ENCODE data around the gene LRTM2. TPM values are rescaled to one million over a fixed set of nuclear protein-coding genes. Genes with fewer than 3 reads are reported as not detected.

LRTM2 gene
- under 1 TPM in 1 of 4 donors, not detected in 3; 0.41 TPM for total RNA-seq
- polyA plus RNA-seq = under 1 TPM in 1 of 3 donors, not detected in 2; 0.09 TPM

DNA sequence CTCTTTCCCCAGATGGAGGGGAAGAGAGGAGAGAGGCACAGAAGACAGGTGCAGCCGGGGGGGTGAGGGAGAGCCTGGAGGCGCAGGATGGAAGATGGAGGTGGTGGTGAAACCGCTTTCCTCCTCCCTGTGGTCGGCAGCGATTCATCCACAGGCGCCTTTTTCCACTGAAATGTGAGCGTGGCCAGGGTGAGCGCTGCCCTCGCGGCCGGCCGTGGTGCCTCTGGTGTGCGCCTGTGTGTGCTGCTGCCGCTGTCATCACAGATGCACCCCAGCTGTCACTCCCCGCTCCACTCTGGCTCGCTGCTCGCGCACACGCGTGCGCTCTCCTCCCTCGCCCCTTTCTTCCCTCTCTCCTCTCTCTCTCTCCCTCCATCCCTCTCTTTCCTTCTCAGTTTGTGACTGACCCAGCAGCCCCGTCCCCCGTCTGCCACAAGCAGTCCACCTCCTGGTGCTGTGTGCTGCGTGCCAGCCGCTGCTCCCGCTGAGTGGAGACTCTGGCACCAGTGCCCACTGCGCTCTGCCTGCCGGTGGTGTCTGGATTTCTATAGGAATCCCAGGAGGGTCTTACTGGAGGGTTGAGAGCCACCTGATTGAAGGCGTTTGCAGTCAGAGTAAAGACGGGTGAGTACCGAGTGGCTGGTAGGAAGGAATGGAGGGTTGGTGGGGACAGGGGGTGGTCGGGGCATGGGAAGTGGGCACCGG lies at the start of gene LRTM2:
Gene LRTM2 (plus strand): TSS at position 375 of the 705 bp plus-strand sequence. CDS start 7,584 bp downstream, outside the sequence.
- no peak within 1 kb of the TSS for H3K4me3 ChIP-seq
- H3K27ac ChIP-seq = no peak within 1 kb of the TSS
- TF ChIP-seq, protein P1, sequence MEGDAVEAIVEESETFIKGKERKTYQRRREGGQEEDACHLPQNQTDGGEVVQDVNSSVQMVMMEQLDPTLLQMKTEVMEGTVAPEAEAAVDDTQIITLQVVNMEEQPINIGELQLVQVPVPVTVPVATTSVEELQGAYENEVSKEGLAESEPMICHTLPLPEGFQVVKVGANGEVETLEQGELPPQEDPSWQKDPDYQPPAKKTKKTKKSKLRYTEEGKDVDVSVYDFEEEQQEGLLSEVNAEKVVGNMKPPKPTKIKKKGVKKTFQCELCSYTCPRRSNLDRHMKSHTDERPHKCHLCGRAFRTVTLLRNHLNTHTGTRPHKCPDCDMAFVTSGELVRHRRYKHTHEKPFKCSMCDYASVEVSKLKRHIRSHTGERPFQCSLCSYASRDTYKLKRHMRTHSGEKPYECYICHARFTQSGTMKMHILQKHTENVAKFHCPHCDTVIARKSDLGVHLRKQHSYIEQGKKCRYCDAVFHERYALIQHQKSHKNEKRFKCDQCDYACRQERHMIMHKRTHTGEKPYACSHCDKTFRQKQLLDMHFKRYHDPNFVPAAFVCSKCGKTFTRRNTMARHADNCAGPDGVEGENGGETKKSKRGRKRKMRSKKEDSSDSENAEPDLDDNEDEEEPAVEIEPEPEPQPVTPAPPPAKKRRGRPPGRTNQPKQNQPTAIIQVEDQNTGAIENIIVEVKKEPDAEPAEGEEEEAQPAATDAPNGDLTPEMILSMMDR (IDR thresholded peaks at IDR 0.05) = no peak
- TF ChIP-seq POLR2A (IDR thresholded peaks at IDR 0.05) (no peak), POLR2AphosphoS5 (IDR thresholded peaks at IDR 0.05) (no peak), EP300 (IDR thresholded peaks at IDR 0.05) (no peak)
- DNase-seq = no peak
- peaks cover 0 to 9% (median 7%) of the 10 kb centered on the region in 4 donors for H3K4me1 ChIP-seq
- 17 to 32% methylated on average over 34 of the region's 34 CpGs for WGBS, 2 donors
- no peaks in the 10 kb centered on the region for H3K36me3 ChIP-seq
- H3K9me3 ChIP-seq = no peaks in the 10 kb centered on the region
- intact Hi-C loops (cut with DNase I) = no loop called here
- H3K27me3 ChIP-seq = peaks cover 15 to 47% (median 32%) of the 10 kb centered on the region in 3 donors

DNA sequence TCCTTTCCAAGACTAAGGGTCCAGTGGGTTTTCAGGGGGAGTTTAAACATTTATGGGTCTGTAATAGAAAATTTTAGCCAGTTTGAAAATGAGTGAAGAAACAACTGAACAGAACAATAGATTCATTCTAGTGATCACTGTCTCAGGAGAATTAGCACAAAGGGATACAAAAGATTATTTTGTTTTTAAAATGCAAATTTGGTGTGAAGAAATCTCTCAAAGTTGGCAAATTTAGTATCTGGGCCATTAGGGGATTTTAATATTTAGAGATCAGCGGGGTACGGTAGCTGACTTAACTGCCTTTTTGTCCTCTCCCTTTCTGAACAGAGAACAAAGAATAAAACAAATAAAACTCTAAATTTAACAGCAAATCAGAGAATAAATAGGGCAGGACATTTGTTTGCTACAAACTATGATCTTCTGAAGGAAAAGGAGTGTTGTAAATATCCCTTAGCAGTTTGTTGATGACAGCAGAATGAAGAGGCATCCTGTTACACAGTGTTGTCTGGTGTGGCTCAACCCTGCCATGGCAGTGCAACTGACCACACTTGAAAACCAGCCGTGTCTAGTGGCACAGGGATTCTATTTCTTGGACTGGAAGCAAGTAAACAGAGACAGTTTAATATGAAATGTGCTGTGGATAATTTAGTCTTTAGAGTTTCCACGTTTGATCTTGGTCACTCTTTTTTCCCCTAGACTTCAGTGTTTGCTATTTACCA lies 46.3 kb upstream of the LRTM2 start:
- DNase-seq = no peak
- Histone ChIP-seq H3K9me3 (no peaks in the 10 kb centered on the region), H3K4me3 (no peak overlapping the region), H3K4me1 (peaks cover 0 to 10% (median 0%) of the 10 kb centered on the region in 4 donors), H3K27ac (no peak overlapping the region), H3K27me3 (no peaks in the 10 kb centered on the region), H3K36me3 (peaks cover 0 to 3% (median 0%) of the 10 kb centered on the region in 4 donors)
- TF ChIP-seq, protein P1 (IDR thresholded peaks at IDR 0.05) = no peak
- TF ChIP-seq EP300 (IDR thresholded peaks at IDR 0.05) (no peak), POLR2AphosphoS5 (IDR thresholded peaks at IDR 0.05) (no peak), POLR2A (IDR thresholded peaks at IDR 0.05) (no peak)
- WGBS, 2 donors = 85 to 89% methylated on average over 4 of the region's 4 CpGs
- intact Hi-C loops (cut with DNase I) = no loop called here

DNA sequence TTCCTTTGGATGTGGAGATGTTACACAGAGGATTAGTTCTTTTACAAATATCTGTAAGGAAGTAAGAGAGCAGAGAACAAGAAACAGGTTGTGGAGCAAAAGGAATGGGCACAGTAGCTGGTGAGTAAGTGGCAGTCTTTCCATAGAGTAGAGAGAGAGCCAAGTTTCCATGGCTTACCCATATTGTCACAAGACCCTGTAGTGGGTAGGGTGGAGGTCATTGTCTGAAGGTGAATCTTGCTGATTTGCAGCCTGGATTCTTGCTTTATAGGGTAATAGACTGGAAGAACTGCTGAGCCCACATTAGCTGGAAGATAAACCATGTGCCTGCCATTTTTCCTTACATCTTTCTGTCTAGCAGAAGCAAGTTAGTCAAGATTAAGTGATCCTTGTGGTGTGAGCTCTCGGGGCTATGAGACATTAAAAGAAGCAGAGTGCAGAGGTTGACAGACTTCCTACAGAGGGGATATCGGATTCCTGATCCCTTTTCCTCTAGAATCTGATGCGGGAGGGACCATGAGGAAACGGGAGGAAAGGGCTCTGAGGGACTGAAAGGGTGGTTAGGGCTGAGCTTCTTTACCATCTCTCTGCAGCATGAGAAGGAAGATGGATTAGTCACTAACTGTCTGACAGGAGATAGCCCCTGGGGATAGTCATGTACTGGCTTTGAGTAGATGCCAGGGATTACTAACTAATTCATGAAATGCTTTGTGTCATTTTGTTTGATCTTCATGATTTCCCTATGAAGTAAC lies 44.0 kb upstream of the LRTM2 start:
- Histone ChIP-seq H3K27ac (no peak overlapping the region), H3K36me3 (peaks cover 0 to 9% (median 0%) of the 10 kb centered on the region in 4 donors), H3K4me3 (no peak overlapping the region), H3K9me3 (no peaks in the 10 kb centered on the region), H3K4me1 (peaks cover 0 to 24% (median 10%) of the 10 kb centered on the region in 4 donors), H3K27me3 (no peaks in the 10 kb centered on the region)
- 92 to 94% methylated on average over 4 of the region's 4 CpGs for WGBS, 2 donors
- TF ChIP-seq, protein P1 (IDR thresholded peaks at IDR 0.05) = no peak
- TF ChIP-seq EP300 (IDR thresholded peaks at IDR 0.05) (no peak), POLR2AphosphoS5 (IDR thresholded peaks at IDR 0.05) (no peak), POLR2A (IDR thresholded peaks at IDR 0.05) (no peak)
- no peak for DNase-seq
- intact Hi-C loops (cut with DNase I) = no loop called here

DNA sequence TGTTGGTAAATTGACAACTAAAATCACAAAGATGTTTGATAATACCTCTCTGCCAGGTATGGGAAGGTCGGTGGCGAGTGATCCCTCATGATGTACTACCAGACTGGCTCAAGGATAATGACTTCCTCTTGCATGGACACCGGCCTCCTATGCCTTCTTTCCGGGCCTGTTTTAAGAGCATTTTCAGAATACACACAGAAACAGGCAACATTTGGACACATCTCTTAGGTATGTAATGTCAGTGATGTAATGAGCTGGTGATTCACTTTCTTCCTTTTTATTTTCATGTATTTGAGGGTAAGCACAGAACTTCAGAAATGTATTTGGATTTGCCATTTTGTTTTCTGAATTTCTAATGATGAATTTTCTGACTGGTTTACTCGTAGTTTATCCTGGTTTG lies 42.6 kb upstream of the LRTM2 start:
- H3K4me1 ChIP-seq = peaks cover 0 to 24% (median 14%) of the 10 kb centered on the region in 4 donors
- 97 to 98% methylated on average over 5 of the region's 5 CpGs for WGBS, 2 donors
- no peak overlapping the region for H3K27ac ChIP-seq
- no peaks in the 10 kb centered on the region for H3K27me3 ChIP-seq
- no peaks in the 10 kb centered on the region for H3K9me3 ChIP-seq
- H3K4me3 ChIP-seq = no peak overlapping the region
- H3K36me3 ChIP-seq = peaks cover 0 to 9% (median 0%) of the 10 kb centered on the region in 4 donors
- TF ChIP-seq EP300 (IDR thresholded peaks at IDR 0.05) (no peak), POLR2AphosphoS5 (IDR thresholded peaks at IDR 0.05) (no peak), POLR2A (IDR thresholded peaks at IDR 0.05) (no peak)
- TF ChIP-seq, protein P1 (IDR thresholded peaks at IDR 0.05) = no peak
- no peak for DNase-seq
- intact Hi-C loops (cut with DNase I) = no loop called here

Measured in sigmoid colon (tissue), 7 donors.